ENCODE data around the gene SHLD1.

- TF ChIP-seq EZH2 (IDR thresholded peaks at IDR 0.05; ENCODE audit: borderline replicate concordance, low read depth, low read length, severe bottlenecking): no peak
- no peak for TF ChIP-seq CTCF (IDR thresholded peaks at IDR 0.05; ENCODE audit: extremely low read depth in 1 of 2, insufficient read depth in 1 of 2, low read depth in 1 of 2, low read length in 2 of 2)
- TF ChIP-seq POLR2AphosphoS5 (IDR thresholded peaks at IDR 0.05; ENCODE audit: insufficient read depth, low read depth, low read length): no peak
- no peak for TF ChIP-seq POLR2A (IDR thresholded peaks at IDR 0.05; ENCODE audit: low read depth, low read length)
- TF ChIP-seq MAX (IDR thresholded peaks at IDR 0.05; ENCODE audit: insufficient read depth, insufficient read length): no peak
Measured at GRCh38 chr20:5767493-5768098, 17.4 kb downstream of the SHLD1 start.
